MG63 (cell line): ENCODE measurements around the gene GNB2. TPM values are rescaled to one million over a fixed set of nuclear protein-coding genes. Genes with fewer than 3 reads are reported as not detected.
"Not testable (repeated sequence)": the region's sequence is repeated elsewhere in the genome, so short reads cannot be mapped to it uniquely, and the experiment has no call there.

Experiments
- DNase-seq: peaks from one replicate; pipeline ENCODE4 v3.0.0-alpha.2; 2020
- H3K27me3 ChIP-seq: fragments of 250-450 bp; sonication (Bioruptor Pico); 2 replicates; pipeline ENCODE4 v1.5.1; 2020; ENCODE audit warnings: mild to moderate bottlenecking, moderate library complexity
- H3K36me3 ChIP-seq: fragments of 250-450 bp; sonication (Bioruptor Pico); 2 replicates; pipeline ENCODE4 v1.5.1; 2020; ENCODE audit warnings: mild to moderate bottlenecking, moderate library complexity
- H3K4me3 ChIP-seq: fragments of 250-450 bp; sonication (Bioruptor Pico); 2 replicates; pipeline ENCODE4 v1.5.1; 2020; ENCODE audit warnings: mild to moderate bottlenecking, moderate library complexity
- H3K9me3 ChIP-seq: fragments of 250-450 bp; sonication (Bioruptor Pico); 2 replicates; pipeline ENCODE4 v1.5.1; 2020; ENCODE audit warnings: mild to moderate bottlenecking, moderate library complexity
- total RNA-seq: library from RNA; depleted of rRNA; stranded (reverse); fragments of >200 nt; shearing (Covaris generic); gene quantifications from 2 replicates; pipeline ENCODE4 v1.2.3, GENCODE V29; 2014; ENCODE audit warnings: low replicate concordance

The GNB2 gene
- total RNA-seq, 1 experiment from 2014 or later, result 174 TPM

DNA sequence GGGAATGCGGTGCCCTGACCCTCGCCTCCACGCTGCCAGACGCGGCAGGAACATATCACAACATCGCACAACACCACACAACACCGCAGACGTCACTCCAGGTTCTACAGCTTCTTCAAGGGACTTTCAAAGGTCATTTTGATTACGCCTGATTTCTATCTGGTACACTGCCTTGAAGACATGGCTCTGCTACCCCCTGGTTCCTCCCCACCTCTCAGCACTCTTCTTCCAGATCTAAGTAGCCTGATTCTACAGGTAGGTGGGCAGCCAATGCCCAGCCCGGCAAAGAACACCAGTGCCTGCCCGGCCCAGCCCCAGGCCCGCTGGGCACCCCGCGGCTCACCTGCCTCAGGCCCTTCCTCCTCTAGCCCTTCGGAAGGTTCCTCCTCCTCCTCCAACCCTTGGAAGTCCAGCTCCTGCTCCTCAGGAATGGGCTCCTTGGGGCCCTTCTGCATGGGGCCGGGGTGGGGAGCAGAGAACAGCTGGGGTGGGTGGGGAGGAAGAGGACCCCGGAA lies 12.1 kb downstream of the GNB2 start:
- no peak for DNase-seq
- no peaks in the 10 kb centered on the region for H3K9me3 ChIP-seq
- no peak overlapping the region for H3K4me3 ChIP-seq
- H3K27me3 ChIP-seq, result no peaks in the 10 kb centered on the region
- peaks cover 33% of the 10 kb centered on the region for H3K36me3 ChIP-seq

DNA sequence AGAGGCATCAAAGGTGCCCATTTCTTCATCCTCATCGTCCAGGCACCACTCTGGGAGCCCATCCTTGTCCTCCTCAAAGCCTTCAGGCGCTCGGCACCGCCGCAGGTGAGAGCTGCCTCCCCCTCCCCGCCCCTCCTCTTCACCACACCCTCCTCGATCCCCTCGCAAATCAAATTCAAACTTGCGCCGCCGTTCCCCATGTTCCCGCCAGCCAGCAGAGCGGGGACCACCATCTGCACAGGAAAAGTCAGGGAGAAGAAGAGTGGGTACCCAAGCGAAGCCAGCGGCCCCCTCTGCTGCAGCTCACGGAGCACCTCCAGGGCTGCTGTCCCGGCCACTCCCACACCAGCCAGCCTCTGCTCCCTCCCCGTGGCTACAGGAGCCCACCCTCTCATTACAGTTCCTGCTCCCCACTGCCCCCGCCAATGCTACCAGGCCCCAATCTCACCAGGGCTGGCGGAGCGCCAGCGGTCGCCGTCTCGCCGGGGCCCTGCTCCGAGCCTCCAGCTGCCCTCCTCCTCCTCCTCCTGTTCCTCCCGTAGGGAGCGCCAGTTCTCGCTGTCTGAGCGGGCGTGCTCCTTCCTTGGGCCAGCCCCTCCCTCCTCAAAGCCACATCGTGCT lies 12.8 kb downstream of the GNB2 start:
- Histone ChIP-seq H3K36me3 (peaks cover 33% of the 10 kb centered on the region), H3K9me3 (no peaks in the 10 kb centered on the region), H3K4me3 (no peak overlapping the region), H3K27me3 (no peaks in the 10 kb centered on the region)
- DNase-seq, result no peak

- Histone ChIP-seq H3K9me3 (no peaks in the 10 kb centered on the region), H3K36me3 (peaks cover 29% of the 10 kb centered on the region), H3K4me3 (no peak overlapping the region), H3K27me3 (no peaks in the 10 kb centered on the region)
- DNase-seq, result no peak
Observed at GRCh38 chr7:100686822-100687211, 13.3 kb downstream of the GNB2 start.

DNA sequence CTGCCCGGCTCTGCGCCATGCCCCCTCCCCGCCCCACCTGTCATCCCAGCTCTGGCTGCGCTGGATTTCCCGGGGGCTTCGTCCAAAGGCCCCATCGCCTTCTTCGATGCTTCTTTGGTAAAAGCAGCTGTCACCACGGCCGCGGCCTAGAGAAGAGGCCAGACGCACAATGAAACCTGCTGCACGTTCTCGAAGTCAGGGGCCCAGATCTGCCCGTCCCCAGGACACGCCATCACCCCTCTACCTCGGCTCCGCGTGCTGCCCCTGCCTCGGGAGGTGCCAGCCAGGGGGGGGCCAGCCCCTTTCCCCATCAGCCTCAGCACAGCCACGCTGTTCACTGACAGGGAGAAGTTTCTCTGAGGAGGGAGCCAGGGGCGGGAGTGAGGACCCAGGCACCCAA lies 13.7 kb downstream of the GNB2 start:
- no peaks in the 10 kb centered on the region for H3K27me3 ChIP-seq
- H3K9me3 ChIP-seq, result no peaks in the 10 kb centered on the region
- H3K4me3 ChIP-seq, result no peak overlapping the region
- H3K36me3 ChIP-seq, result peaks cover 25% of the 10 kb centered on the region
- DNase-seq, result no peak

GRCh38 chr7:100687751-100688300 lies 14.3 kb downstream of the GNB2 start:
- H3K9me3 ChIP-seq, result no peaks in the 10 kb centered on the region
- peaks cover 21% of the 10 kb centered on the region for H3K36me3 ChIP-seq
- no peak overlapping the region for H3K4me3 ChIP-seq
- no peaks in the 10 kb centered on the region for H3K27me3 ChIP-seq
- no peak for DNase-seq

GRCh38 chr7:100688326-100688860 lies 14.9 kb downstream of the GNB2 start:
- H3K9me3 ChIP-seq, result no peaks in the 10 kb centered on the region
- no peaks in the 10 kb centered on the region for H3K27me3 ChIP-seq
- DNase-seq, result no peak
- H3K36me3 ChIP-seq, result peaks cover 21% of the 10 kb centered on the region
- no peak overlapping the region for H3K4me3 ChIP-seq

DNA sequence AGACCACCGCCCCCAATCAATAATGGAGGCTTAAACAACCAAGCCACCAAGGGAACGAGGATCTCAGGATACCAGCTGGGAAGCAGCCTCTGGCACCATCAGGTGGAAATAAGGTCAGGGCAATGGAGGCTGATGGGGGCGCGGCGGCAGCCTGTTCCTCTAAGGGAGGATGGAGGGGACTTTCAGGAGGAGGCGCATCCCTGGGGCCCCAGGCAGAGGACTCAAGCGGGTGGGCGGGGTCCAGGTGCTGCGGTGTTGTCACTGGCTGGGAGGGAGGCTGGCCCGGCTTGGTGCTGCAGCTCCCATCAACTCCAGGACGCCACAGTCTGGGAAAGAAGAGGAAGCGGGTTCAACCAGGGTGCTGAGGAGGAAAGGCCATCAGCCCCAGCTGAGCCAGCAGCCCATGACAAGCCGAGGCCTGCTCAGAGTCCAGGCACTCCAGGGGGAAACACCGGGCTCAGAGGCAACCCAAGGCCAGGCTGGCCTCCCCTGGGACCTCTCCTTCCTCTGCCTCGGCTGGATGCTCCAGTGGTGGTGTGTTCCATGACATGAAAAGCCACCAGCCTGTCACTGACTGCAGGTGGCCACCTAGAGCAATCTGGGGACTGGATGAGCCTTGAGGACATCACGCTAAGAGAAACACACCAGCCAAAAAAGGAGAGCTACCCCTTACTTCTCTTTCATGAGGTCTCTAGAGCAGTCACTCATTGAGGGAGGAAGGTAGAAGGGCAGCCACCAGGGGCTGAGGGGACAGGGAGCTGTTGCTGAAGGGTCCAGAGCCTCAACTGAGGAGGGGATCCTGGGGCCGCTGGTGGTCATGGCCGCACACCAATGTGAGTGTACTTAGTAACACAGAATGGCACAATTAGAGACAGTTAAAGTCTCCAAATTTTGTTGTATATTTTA lies 15.9 kb downstream of the GNB2 start:
- no peaks in the 10 kb centered on the region for H3K27me3 ChIP-seq
- DNase-seq, result no peak
- peaks cover 21% of the 10 kb centered on the region for H3K36me3 ChIP-seq
- H3K9me3 ChIP-seq, result no peaks in the 10 kb centered on the region
- H3K4me3 ChIP-seq, result no peak overlapping the region

- peak; percentile 65 for DNase-seq
- peak overlapping the region; percentile 76 for H3K4me3 ChIP-seq
- H3K27me3 ChIP-seq, result no peaks in the 10 kb centered on the region
- no peaks in the 10 kb centered on the region for H3K9me3 ChIP-seq
- H3K36me3 ChIP-seq, result peaks cover 16% of the 10 kb centered on the region
Observed at GRCh38 chr7:100691676-100692577, 18.4 kb downstream of the GNB2 start.

DNA sequence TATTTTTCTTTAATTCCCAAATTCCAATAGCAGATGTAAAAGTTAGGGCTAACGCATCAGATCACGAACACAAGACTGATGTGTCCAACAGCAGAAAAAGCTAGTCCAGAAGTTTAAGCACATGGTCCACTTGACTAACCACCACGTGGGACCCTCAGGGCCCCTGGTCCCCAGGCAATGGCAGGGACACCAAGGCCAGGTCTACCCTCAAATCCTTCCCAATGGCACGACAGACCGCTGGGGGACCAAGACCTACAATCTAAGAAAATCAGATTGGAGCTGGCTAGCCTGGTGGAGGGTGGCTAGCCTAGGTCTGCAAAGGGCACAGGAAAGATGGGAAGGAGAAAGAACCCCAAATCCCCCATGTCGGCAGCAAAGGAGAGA lies 19.0 kb downstream of the GNB2 start:
- DNase-seq, result no peak
- Histone ChIP-seq H3K9me3 (no peaks in the 10 kb centered on the region), H3K4me3 (peak overlapping the region; percentile 76), H3K27me3 (no peaks in the 10 kb centered on the region), H3K36me3 (peaks cover 13% of the 10 kb centered on the region)

- Histone ChIP-seq H3K36me3 (peaks cover 10% of the 10 kb centered on the region), H3K27me3 (no peaks in the 10 kb centered on the region), H3K9me3 (no peaks in the 10 kb centered on the region), H3K4me3 (peak overlapping the region; percentile 76)
- DNase-seq, result no peak
Observed at GRCh38 chr7:100693312-100694097, 20.0 kb downstream of the GNB2 start.

DNA sequence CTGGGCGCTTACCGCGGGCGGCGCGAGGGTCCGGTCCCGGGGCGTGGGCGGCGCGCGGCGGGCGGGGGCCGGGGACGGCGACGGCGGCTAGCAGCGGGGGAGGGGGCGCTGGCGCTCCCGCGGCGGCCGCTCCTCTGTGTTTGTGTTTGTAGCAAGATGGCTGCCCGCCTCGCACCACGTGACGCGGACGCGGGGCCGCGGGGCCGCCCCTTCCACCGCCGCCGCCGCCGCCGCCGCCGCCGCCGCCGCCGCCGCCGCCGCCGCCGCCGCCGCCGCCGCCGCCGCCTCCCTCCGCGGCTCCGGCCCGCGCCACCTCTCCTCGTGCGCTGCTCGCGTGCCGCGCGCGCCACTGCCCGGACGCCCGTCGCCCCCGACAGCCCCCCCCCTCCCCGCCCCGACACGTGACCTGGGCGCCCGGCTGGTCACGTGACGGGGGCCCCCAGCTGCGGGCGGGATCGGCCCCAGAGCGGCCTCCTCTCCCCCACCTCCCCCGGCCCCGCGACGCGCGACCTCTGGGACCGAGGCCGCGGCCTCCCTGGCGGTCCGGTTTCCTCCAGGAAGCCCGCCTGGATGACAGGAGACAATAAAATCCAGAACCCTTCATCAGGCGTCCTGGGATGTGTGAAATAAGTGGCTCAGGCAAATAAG lies 20.7 kb downstream of the GNB2 start, which contains the start of gene GIGYF1:
GIGYF1 (minus strand) TSS at position 153 of the 648 bp plus-strand sequence. CDS start 6,012 bp downstream, outside the sequence.
- H3K27me3 ChIP-seq, result peaks cover 3% of the 10 kb centered on the region; the same call in 1 of the 2 replicates
- no peaks in the 10 kb centered on the region for H3K9me3 ChIP-seq
- peak; percentile 75 for DNase-seq
- H3K4me3 ChIP-seq, result peak within 1 kb of the TSS; percentile 76
- peaks cover 3% of the 10 kb centered on the region; the same call in 1 of the 2 replicates for H3K36me3 ChIP-seq

- no peaks in the 10 kb centered on the region for H3K9me3 ChIP-seq
- no peaks in the 10 kb centered on the region; the same call in 1 of the 2 replicates for H3K36me3 ChIP-seq
- no peak for DNase-seq
- H3K27me3 ChIP-seq, result peaks cover 6% of the 10 kb centered on the region
- H3K4me3 ChIP-seq, result no peak overlapping the region
Observed at GRCh38 chr7:100696123-100696521, 22.6 kb downstream of the GNB2 start.

GRCh38 chr7:100699018-100699417 lies 25.5 kb downstream of the GNB2 start:
- H3K4me3 ChIP-seq, result no peak overlapping the region
- H3K36me3 ChIP-seq, result no peaks in the 10 kb centered on the region

DNA sequence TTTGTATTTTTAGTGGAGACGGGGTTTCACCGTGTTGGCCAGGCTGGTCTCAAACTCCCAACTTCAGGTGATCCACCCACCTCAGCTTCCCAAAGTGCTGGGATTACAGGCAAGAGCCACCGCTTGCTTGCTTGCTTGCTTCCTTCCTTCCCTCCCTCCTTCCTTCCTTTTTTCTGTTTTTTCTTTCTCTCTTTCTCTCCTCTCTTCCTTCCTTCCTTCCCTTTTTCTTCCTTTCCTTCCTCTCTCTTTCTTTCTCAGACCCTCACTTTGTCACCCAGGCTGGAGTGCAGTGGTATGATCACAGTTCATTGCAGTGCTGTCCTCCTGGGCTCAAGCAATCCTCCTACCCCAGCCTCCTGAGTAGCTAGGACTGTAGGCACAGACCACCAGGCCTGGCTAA lies 27.5 kb downstream of the GNB2 start:
- H3K4me3 ChIP-seq, H3K9me3 ChIP-seq, DNase-seq, H3K36me3 ChIP-seq: not testable (repeated sequence)
- H3K27me3 ChIP-seq, result peaks cover 12% of the 10 kb centered on the region

More at GRCh38 chr7:100699018-100699417, 25.5 kb downstream of the GNB2 start:
- Histone ChIP-seq H3K9me3 (no peaks in the 10 kb centered on the region), H3K27me3 (peaks cover 12% of the 10 kb centered on the region)
- DNase-seq, result no peak

DNA sequence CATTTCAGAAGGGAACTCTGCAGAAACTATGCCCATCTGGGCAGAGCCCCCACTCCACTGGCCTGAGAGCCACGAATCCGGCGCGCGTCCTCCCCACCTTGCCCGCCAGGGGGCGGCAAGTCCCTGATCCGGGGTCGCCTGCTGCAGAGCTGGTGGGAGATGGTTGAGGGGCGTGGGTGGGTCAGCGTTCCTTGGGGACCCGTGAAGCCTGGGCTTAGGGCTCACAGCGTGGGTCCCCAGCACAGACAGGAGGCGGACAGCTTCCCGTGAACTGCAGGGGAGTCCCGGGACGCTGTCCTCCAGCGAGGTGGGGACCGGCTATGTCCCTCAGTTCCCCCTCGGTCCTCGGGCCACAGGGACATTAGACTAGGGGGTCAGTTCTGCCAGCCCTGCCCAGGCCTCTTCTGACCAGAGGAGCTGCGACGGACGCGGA lies 31.8 kb downstream of the GNB2 start:
- peak; percentile 75 for DNase-seq
- Histone ChIP-seq H3K4me3 (peak overlapping the region; percentile 91), H3K36me3 (peaks cover 22% of the 10 kb centered on the region)

More for the DNA sequence above, 31.8 kb downstream of the GNB2 start:
- H3K9me3 ChIP-seq, result no peaks in the 10 kb centered on the region
- H3K27me3 ChIP-seq, result peaks cover 6% of the 10 kb centered on the region
